GM18507 (cell line): Measurements from ENCODE around the gene GFI1B.
"Not testable (repeated sequence)": the region's sequence is repeated elsewhere in the genome, so short reads cannot be mapped to it uniquely, and the experiment has no call there.

Experiments
- DNase-seq: peaks from one replicate; pipeline ENCODE4 v3.0.0; 2011; ENCODE audit warnings: low read depth; ENCODE audit not compliant: insufficient read length; ENCODE audit errors: extremely low spot score
- FAIRE-seq: peaks from 2 replicates; lab custom pipeline; 2011; peaks lifted over from hg19 to GRCh38; lab: Jason Lieb, UNC

The GFI1B gene

DNA sequence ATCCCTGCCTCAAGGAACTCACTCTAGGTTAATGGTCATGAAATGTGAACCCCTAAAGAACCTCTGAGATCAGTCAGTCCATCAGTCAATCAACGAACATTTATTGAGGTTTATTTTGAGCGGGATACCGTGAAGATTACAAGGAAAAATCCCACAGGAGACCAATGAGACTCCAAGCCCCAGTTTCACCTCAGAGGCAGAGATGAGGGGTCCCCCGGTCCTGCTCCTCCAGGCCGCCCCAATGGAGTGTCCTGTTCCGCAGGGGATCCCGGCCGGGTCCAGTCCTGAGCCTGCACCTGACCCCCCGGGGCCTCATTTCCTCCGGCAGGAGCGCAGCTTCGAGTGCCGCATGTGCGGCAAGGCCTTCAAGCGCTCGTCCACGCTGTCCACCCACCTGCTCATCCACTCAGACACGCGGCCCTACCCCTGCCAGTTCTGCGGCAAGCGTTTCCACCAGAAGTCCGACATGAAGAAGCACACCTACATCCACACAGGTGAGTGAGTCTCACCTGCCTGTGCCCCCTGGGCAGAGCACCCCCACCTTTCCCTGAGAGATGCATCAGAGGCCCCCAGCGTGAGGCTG, 11.0 kb downstream of the GFI1B start:
- DNase-seq (no peak), FAIRE-seq (no peak)

GRCh38 chr9:132989998-132990557, 11.6 kb downstream of the GFI1B start:
- not testable (repeated sequence) for DNase-seq, FAIRE-seq

GRCh38 chr9:132990781-132991180, 12.3 kb downstream of the GFI1B start:
- DNase-seq: no peak
- FAIRE-seq: no peak

GRCh38 chr9:132991351-132992300, 13.1 kb downstream of the GFI1B start:
- FAIRE-seq: no peak
- DNase-seq: no peak

DNA sequence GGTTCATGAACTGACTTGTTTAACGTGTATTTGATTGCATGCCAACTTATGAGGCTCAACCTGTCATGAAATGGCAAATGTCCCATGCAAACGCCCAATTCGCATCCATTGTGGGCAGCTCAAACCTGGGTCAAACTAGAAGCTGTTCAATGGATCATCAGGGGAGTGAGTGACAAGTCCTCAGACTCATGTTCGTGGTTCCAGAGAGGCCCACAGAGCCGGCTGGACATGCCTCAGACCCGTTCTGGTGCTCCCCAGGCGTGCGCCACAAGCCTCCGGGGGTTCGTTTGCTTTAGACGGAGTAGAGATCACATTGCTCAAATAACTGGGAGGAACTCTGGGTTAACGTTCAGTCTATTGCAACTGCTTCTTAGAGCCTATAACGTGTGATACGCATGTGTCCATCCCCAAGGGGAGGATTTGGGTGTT, 15.0 kb downstream of the GFI1B start:
- no peak for DNase-seq
- FAIRE-seq: no peak

- FAIRE-seq (peak; percentile 59), DNase-seq (no peak)
Observed at GRCh38 chr9:132994410-132995120, 16.1 kb downstream of the GFI1B start.

DNA sequence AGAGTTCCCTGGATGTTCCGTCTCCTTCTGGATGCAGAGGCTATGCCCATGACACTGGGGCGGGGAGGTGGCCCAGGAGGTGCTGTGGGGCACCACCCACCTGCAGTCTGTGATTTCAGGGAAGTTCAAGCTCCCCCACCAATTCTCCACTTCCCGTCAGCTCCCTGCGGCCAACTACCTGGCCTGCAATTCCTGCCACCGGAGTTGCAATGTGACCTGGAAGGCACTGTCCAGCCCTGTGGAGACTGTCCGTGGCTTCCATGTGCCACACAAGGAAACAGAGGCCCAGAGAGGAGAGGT, 16.6 kb downstream of the GFI1B start:
- FAIRE-seq: no peak
- DNase-seq: no peak

DNA sequence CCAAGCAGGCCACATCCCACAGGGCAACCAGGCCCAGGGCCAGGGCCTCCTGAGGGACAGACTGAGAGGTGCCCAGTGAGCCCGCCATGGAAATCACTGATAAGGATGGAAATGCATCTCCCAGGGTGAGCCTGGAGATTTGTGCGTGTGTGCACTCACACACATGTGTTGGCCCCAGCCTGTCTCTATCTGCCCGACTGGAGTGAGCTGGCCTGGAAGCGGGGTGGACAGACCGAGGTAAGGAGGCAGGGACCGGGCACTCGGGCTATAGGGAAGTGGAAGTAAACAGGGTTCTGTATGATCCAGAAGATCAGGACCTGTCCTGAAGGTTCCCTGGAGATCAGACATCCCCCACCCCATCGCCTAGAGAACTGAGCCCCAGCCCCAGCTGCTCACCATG, 17.4 kb downstream of the GFI1B start:
- DNase-seq (no peak), FAIRE-seq (no peak)

DNA sequence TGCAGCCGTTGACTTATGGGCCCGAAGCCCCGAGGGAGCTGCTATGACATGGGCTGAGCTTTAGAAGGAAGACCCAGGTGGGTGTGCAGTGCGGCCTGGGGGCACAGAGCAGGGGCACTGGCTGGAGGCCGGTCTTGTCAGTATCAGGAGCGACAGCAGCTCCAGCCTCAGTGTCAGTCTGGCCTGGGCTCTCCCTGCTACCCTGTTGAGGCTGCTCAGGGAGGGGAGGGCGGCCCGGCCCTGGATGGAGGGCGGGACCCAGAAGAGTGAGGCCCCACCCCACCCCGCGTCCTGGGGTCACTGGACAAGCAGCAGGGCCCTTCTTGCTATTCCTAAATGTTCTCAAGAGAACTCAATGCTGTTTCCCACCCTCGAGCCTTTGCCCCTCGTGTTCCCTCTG, 18.0 kb downstream of the GFI1B start:
- FAIRE-seq (no peak), DNase-seq (no peak)

DNA sequence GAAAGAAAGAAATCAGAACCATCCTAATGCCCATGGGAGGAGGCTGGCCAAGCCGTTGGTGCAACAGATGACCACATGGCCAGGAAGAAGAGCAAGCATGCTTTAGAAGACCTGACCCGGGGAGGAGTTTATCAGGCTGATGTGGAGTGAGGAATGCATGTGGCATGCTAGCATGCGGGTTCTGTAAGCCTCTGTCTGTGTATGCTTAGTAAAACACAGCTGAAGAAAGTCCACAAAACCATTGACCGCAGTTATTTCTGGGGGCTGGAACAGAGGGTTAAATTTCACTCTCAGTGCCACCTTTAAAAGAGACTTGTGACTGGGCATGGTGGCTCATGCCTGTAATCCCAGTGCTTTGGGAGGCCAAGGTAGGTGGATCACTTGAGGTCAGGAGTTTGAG, 19.1 kb downstream of the GFI1B start:
- DNase-seq: no peak
- no peak for FAIRE-seq

GRCh38 chr9:132998221-132998620, 19.7 kb downstream of the GFI1B start:
- not testable (repeated sequence) for FAIRE-seq

DNA sequence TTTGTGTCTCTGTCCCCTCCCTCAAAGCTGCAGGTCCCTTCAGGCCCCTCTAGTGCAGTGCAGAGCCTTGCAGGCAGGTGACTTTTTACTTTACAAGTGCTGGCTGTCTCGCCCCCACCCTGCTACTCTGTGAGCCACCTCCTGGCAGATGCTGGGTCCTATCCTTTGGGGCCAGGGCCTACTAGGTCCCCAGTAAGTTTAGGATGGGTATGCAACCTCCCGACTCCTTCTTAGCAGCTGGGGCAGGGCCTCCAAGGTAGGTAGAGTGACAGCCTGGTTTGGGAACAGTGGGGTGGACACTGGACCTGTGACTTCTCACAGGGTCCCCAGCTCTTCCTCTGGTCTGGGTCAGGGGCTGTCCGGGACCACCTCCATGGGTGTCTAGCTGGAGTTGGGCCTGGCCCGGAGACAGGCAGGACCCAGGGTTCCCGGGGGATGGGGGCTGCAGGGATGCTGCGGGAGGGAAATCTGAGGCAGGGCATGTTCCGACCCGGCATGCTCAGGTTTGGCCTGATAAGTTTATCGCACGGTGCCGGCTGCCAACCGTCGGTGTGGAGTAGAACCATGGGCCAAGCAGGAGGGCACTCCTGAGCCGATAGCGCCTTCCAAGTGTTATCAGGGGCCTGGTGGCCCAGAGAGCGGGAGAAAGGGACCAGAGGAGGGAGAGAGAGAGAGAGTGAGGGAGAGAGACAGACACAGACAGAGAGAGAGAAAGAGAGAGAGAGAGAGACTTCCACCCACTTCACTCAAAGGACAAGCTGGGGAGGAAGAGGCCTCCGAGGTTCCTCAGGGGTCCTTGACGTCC, 20.5 kb downstream of the GFI1B start:
- DNase-seq (no peak), FAIRE-seq (no peak)

More at GRCh38 chr9:132998221-132998620, 19.7 kb downstream of the GFI1B start:
- not testable (repeated sequence) for DNase-seq

- FAIRE-seq (no peak), DNase-seq (no peak)
Observed at GRCh38 chr9:133002147-133003070, 23.9 kb downstream of the GFI1B start.

DNA sequence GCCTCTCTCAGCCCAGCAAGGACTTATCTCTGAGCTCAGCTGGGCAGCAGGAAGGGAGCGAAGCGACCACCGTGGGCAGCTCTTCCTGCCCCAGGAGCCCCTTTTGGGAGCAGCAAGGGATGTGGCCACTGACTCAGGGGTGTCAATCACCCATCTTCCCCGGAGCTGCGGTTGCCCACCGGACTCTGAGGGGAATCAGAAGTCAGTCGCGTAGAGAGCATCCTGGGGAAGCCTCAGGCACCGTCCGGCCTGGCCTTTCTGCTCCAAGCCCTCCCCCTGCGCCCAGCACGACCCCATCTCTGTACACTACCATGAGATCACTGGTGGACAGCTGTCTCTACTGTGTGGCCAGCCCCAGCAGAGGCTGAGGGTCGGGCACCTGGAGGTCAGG, 24.6 kb downstream of the GFI1B start:
- no peak for DNase-seq
- no peak for FAIRE-seq

DNA sequence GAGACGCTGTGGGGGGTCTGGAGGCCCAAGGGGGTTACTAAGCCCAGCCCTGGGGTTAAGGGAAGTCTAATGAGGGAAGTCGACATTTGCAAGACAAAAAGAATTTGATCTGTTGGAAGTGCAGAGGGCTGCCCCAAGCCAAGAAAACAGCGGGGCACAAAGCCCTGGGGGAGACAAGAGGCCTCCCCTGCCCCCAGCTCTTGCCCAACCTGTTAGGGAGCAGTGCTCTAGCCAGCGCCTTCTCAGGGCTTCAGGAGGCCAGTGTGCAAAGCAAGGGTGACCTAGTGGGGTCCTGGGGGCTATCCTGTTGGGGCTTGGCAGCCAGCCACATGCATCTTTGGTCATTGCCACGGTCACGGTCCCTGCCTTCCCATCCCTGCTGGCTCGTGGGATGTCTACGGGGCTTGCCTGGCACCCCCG, 25.2 kb downstream of the GFI1B start:
- DNase-seq (no peak), FAIRE-seq (no peak)

GRCh38 chr9:133004091-133004998, 25.9 kb downstream of the GFI1B start:
- DNase-seq: no peak
- FAIRE-seq: no peak

DNA sequence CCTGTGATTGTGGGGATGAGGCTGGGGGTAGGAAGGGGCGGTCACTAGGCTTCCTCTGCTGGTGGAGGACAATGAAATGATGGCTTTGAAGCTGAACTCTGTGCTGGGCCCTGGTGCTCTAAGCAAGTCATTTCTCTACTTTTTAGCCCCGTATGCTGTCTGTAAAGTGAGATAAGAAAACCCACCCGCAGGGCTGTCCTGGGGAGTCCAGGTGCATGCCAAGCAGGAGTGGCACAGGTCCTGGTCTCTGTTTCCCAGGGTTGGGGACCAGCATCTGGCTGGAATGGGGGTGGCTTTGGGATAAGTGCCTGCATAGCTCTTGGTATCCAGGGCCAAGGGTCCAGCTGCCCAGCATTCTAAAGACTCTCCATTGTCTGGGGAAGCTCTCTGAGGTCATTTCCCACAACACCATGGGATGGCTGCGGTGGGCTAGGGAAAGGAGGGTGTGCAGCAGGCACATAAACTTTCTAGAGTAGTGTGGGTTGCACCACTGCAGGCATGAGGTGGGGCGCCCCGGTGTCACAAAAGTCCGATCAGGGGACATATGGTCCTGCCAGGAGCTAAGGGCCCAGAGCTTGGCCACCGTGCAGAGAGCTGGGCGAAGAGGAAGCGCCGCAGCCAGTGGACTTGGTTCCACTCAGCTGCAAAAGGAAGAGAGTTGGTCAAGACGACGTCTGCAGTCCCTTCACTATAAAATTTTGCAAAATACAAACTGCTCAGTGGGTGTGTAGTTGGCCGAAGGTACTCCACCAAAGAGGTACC, 26.7 kb downstream of the GFI1B start:
- DNase-seq: no peak
- FAIRE-seq: no peak
